IMR-90 (cell line): Measurements from ENCODE around the gene BPIFB1. TPM values are rescaled to one million over a fixed set of nuclear protein-coding genes. Genes with fewer than 3 reads are reported as not detected.
A peak's percentile ranks its signal among the peaks of the same experiment; 100 is the strongest.

Source experiments
- ATAC-seq: fragments of 200-7000 bp; cut with Tn5 transposase; 2 replicates; pipeline ENCODE4 v1.9.1; 2020; ENCODE audit warnings: low read depth, mild to moderate bottlenecking, moderate library complexity
- BruUV-seq: library from RNA; stranded (reverse); fragments of 400-500 nt; replicated peaks from 2 replicates; lab custom pipeline; 2021; lab: Mats Ljungman, UMichigan
- CTCF ChIA-PET: fragments of 300-600 bp; formaldehyde crosslinking; extraction: SDS; loops from one replicate; lab custom pipeline; 2021; ENCODE audit warnings: antibody characterized with exemption; lab: Yijun Ruan, JAX
- POLR2A ChIA-PET: fragments of 300-600 bp; sonication (Branson Sonifier 250); formaldehyde crosslinking; loops from one replicate; lab custom pipeline; 2022; ENCODE audit warnings: antibody characterized with exemption; ENCODE audit not compliant: unreplicated experiment; lab: Charles Lee
- DNase-seq: peaks from one replicate; pipeline ENCODE4 v3.0.0; 2013
- H2AFZ ChIP-seq: replicated peaks from 2 replicates; pipeline ENCODE3; 2013; ENCODE audit warnings: low read length, mild to moderate bottlenecking; ENCODE audit not compliant: poor library complexity
- H2AK5ac ChIP-seq: 2 replicates; pipeline ENCODE4 v1.6.1; 2013; ENCODE audit warnings: low read depth, low read length, inconsistent platforms
- H2AK9ac ChIP-seq: replicated peaks from 2 replicates; pipeline ENCODE3; 2013; ENCODE audit warnings: mild to moderate bottlenecking, low read depth, low read length, moderate library complexity; ENCODE audit not compliant: poor library complexity
- H2BK120ac ChIP-seq: 2 replicates; pipeline ENCODE4 v1.6.1; 2013; ENCODE audit warnings: low read depth, low read length, inconsistent platforms
- H2BK15ac ChIP-seq: 3 replicates; pipeline ENCODE4 v1.6.1; 2013; ENCODE audit warnings: low read depth, low read length, inconsistent platforms
- H2BK20ac ChIP-seq: 2 replicates; pipeline ENCODE4 v1.6.1; 2013; ENCODE audit warnings: low read depth, mild to moderate bottlenecking, inconsistent platforms, low read length, moderate library complexity
- H2BK5ac ChIP-seq: 2 replicates; pipeline ENCODE4 v1.6.1; 2013; ENCODE audit warnings: mild to moderate bottlenecking, low read depth, low read length, inconsistent platforms; ENCODE audit not compliant: poor library complexity, severe bottlenecking
- H3K14ac ChIP-seq: replicated peaks from 2 replicates; pipeline ENCODE4 v1.6.1; 2013; ENCODE audit warnings: low read depth, low read length, inconsistent platforms
- H3K18ac ChIP-seq: 2 replicates; pipeline ENCODE4 v1.6.1; 2013; ENCODE audit warnings: low read depth, low read length, control low read depth
- H3K23ac ChIP-seq: 2 replicates; pipeline ENCODE4 v1.6.1; 2013; ENCODE audit warnings: low read depth, low read length, inconsistent platforms
- H3K27ac ChIP-seq: 2 replicates; pipeline ENCODE4 v1.5.1; 2013; ENCODE audit warnings: mild to moderate bottlenecking, control low read depth, low read length; ENCODE audit not compliant: insufficient read depth
- H3K27me3 ChIP-seq: 2 replicates; pipeline ENCODE4 v1.6.1; 2013; ENCODE audit warnings: low read length; ENCODE audit not compliant: control insufficient read depth, insufficient read depth
- H3K36me3 ChIP-seq: 2 replicates; pipeline ENCODE4 v1.6.1; 2013; ENCODE audit warnings: low read length, mixed read lengths; ENCODE audit not compliant: control insufficient read depth, insufficient read depth
- H3K4ac ChIP-seq: 2 replicates; pipeline ENCODE4 v1.6.1; 2013; ENCODE audit warnings: low read depth, low read length, inconsistent platforms
- H3K4me1 ChIP-seq: 2 replicates; pipeline ENCODE4 v1.6.1; 2013; ENCODE audit warnings: low read length, mixed read lengths; ENCODE audit not compliant: control insufficient read depth, insufficient read depth
- H3K4me2 ChIP-seq: 2 replicates; pipeline ENCODE4 v1.6.1; 2013; ENCODE audit warnings: low read depth, mild to moderate bottlenecking, control low read depth, low read length, moderate library complexity
- H3K4me3 ChIP-seq: 2 replicates; pipeline ENCODE4 v1.5.1; 2013; ENCODE audit warnings: low read depth, mild to moderate bottlenecking, control low read depth, low read length, moderate library complexity; ENCODE audit not compliant: insufficient read depth
- H3K56ac ChIP-seq: 2 replicates; pipeline ENCODE4 v1.6.1; 2013; ENCODE audit warnings: low read length, inconsistent platforms; ENCODE audit not compliant: insufficient read depth; ENCODE audit errors: extremely low read depth
- H3K79me1 ChIP-seq, 2 experiments: 2 replicates each; pipeline ENCODE4 v1.6.1; 2013; ENCODE audit warnings: low read length in 2 of 2, inconsistent platforms in 1 of 2, low read depth in 1 of 2
- H3K9ac ChIP-seq: 2 replicates; pipeline ENCODE4 v1.6.1; 2013; ENCODE audit warnings: low read depth, low read length, control low read depth
- H3K9me1 ChIP-seq: 2 replicates; pipeline ENCODE4 v1.6.1; 2013; ENCODE audit warnings: low read length, inconsistent platforms; ENCODE audit not compliant: insufficient read depth
- H3K9me3 ChIP-seq: 2 replicates; pipeline ENCODE4 v1.6.1; 2013; ENCODE audit warnings: low read length; ENCODE audit not compliant: control insufficient read depth, insufficient read depth
- H4K20me1 ChIP-seq: 2 replicates; pipeline ENCODE4 v1.6.1; 2013; ENCODE audit warnings: low read length, inconsistent platforms; ENCODE audit not compliant: insufficient read depth
- H4K5ac ChIP-seq: 2 replicates; pipeline ENCODE4 v1.6.1; 2013; ENCODE audit warnings: mild to moderate bottlenecking, low read depth, low read length, control low read depth
- H4K8ac ChIP-seq, 2 experiments: 2 replicates each; pipeline ENCODE4 v1.6.1; 2013; ENCODE audit warnings: low read depth in 2 of 2, low read length in 2 of 2, control low read depth in 1 of 2, inconsistent platforms in 1 of 2
- H4K91ac ChIP-seq: 2 replicates; pipeline ENCODE4 v1.6.1; 2013; ENCODE audit warnings: low read depth, low read length, inconsistent platforms; ENCODE audit not compliant: insufficient read depth
- FOS ChIP-seq: fragments of 150-350 bp; IDR thresholded peaks from 2 replicates; pipeline ENCODE4 v1.6.1; 2016; ENCODE audit warnings: low read depth, low read length
- RAD21 ChIP-seq: IDR thresholded peaks from 2 replicates; pipeline ENCODE4 v1.6.1; 2012; ENCODE audit warnings: low read length, improper control_type of control experiment
- SMC3 ChIP-seq: fragments of 150-350 bp; IDR thresholded peaks from 2 replicates; pipeline ENCODE4 v1.6.1; 2016; ENCODE audit warnings: low read depth, mild to moderate bottlenecking, antibody characterized with exemption, low read length, moderate library complexity
- WGBS, 2 experiments: methylation state at CpG; one replicate each; pipeline versions ENCODE4 v1.1.5 to v1.1.7; 2013; ENCODE audit warnings: missing lambda C conversion rate in 2 of 2; ENCODE audit not compliant: insufficient read length in 1 of 2; ENCODE audit errors: extremely low coverage in 2 of 2; 5-methylcytosine and 5-hydroxymethylcytosine counted together
- dilution Hi-C: fragments of 300-500 bp; cut with HindIII; formaldehyde crosslinking; loops from one replicate; pipeline ENCODE4 v1.14.3; 2018; ENCODE audit warnings: low sequenced_read_pairs; ENCODE audit not compliant: unreplicated experiment
- in situ Hi-C: fragments of 300-500 bp; cut with MboI; formaldehyde crosslinking; loops from 3 replicates; pipeline ENCODE4 v1.14.3; 2019; ENCODE audit warnings: low sequenced_read_pairs, inconsistent platforms, mixed read lengths
- intact Hi-C: fragments of 100-400 bp; cut with micrococcal nuclease; formaldehyde crosslinking; loops from 2 replicates; pipeline ENCODE4 v1.10.0; 2022
- polyA plus RNA-seq, 3 experiments: library from polyadenylated mRNA; depleted of rRNA; stranded (reverse); fragments of >200 nt; gene quantifications; 2 replicates each; pipeline ENCODE4 v1.2.3, GENCODE V29; 2012; ENCODE audit warnings: low replicate concordance in 1 of 3
- total RNA-seq: library from RNA; depleted of rRNA; stranded (reverse); fragments of >200 nt; gene quantifications from 2 replicates; pipeline ENCODE4 v1.2.3, GENCODE V29; 2012

Gene BPIFB1
- total and polyA plus RNA-seq, 2 of the 4 experiments (the other 2 are of a cell fraction): not detected

DNA sequence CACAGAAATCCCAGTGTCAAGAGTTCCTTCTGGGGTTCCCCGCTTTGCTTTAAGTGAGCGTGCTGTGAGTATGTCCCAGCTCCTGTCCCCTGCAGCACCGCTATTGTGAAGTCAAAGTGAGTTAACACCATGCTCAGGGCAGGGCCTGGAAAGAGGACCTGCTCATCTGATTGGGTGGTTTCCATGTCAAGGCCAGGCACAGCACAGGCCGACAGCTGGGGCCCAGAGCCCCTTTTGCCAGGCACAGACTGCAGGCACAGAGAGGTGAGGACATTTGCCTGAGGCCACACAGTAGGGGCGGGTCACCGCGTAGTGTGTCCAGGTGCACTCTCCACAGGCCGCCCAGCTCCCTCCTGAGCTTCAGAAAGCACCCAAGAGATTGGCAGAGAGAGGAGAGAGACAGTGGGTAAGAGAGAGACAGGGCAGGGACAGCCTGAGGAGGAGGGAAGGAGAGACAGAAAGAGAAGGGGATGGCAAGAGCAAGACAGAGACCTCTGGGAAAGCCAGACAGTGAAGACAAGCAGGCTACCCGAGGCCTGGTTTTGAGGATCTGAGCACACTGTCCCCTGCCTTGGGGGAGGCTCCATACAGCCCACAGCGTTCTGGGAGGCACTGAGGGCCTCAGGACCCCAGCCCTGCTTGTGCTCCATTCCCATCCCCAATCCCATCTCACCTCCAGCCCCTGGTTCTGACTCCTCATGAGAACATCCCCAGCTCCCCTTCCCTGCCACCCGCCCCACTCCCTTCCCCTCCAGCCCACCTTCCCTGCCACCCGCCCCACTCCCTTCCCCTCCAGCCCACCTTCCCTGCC lies 6.5 kb upstream of the BPIFB1 start:
- Histone ChIP-seq H2BK20ac (no peak overlapping the region), H3K23ac (no peak overlapping the region), H4K91ac (no peak overlapping the region), H3K9ac (no peak overlapping the region), H2AK5ac (no peak overlapping the region), H3K27ac (no peak overlapping the region), H4K5ac (no peak overlapping the region), H4K8ac (no peak overlapping the region), H3K4me3 (no peak overlapping the region), H3K27me3 (peaks cover 22% of the 10 kb centered on the region), H2AK9ac (no peak overlapping the region), H3K36me3 (no peaks in the 10 kb centered on the region), H4K20me1 (no peaks in the 10 kb centered on the region), H2BK5ac (no peak overlapping the region), H2BK120ac (no peak overlapping the region), H2AFZ (peak overlapping the region; percentile 19), H3K9me1 (no peaks in the 10 kb centered on the region), H3K18ac (no peak overlapping the region), H3K56ac (no peak overlapping the region), H3K9me3 (no peaks in the 10 kb centered on the region), H2BK15ac (no peak overlapping the region), H3K4ac (no peak overlapping the region), H3K4me2 (no peak overlapping the region), H3K79me1 (no peaks in the 10 kb centered on the region), H3K4me1 (no peaks in the 10 kb centered on the region), H3K14ac (no peak overlapping the region)
- DNase-seq (no peak), ATAC-seq (no peak)
- TF ChIP-seq RAD21: no peak
- no peak for TF ChIP-seq FOS
- no peak for TF ChIP-seq SMC3
- POLR2A ChIA-PET: no interaction called here
- dilution Hi-C loops (no loop called here), in situ Hi-C loops (no loop called here), intact Hi-C loops (no loop called here)
- CTCF ChIA-PET: no interaction called here
- no TSS peak for BruUV-seq
- 45% methylated on average over 7 of the region's 12 CpGs; no CpG with 5 or more reads in 1 of the 2 experiments for WGBS, 2 experiments
